K562 (cell line): ENCODE measurements around the gene ZNF143. TPM values are rescaled to one million over a fixed set of nuclear protein-coding genes. Genes with fewer than 3 reads are reported as not detected.

Source experiments
- BDP1 ChIP-seq: IDR thresholded peaks from 3 replicates; pipeline ENCODE4 v1.6.1; 2011; ENCODE audit not compliant: insufficient read length, insufficient read depth
- BMI1 ChIP-seq: fragments of 150-350 bp; IDR thresholded peaks from 2 replicates; pipeline ENCODE4 v1.6.1; 2014; ENCODE audit warnings: low read length
- CBX3 ChIP-seq, 2 experiments: IDR thresholded peaks; 1 replicate in 1 of 2; 2 replicates in 1 of 2; pipeline ENCODE4 v1.6.1; 2012; ENCODE audit warnings: inconsistent platforms in 2 of 2, low read length in 2 of 2, borderline replicate concordance in 1 of 2, control low read depth in 1 of 2
- CTBP1 ChIP-seq: fragments of 450-650 bp; IDR thresholded peaks from 2 replicates; pipeline ENCODE4 v1.6.1; 2016; ENCODE audit warnings: borderline replicate concordance
- DACH1 ChIP-seq: fragments of 450-650 bp; IDR thresholded peaks from 2 replicates; pipeline ENCODE4 v1.6.1; 2018; ENCODE audit not compliant: partially characterized antibody
- FOSL1 ChIP-seq: fragments of 200-800 bp; sonication (Bioruptor generic); conservative IDR thresholded peaks from 2 replicates; pipeline ENCODE4 v1.6.1; 2016; ENCODE audit warnings: missing genetic modification characterization, missing compliant biosample characterization
- GMEB1 ChIP-seq: fragments of 250-450 bp; sonication (Bioruptor Pico); IDR thresholded peaks from 2 replicates; pipeline ENCODE4 v1.4.0; 2020; ENCODE audit warnings: mild to moderate bottlenecking
- KDM5B ChIP-seq: fragments of 200-600 bp; sonication (generic); IDR thresholded peaks from 2 replicates; pipeline ENCODE4 v1.6.1; 2012; ENCODE audit warnings: low read depth, mild to moderate bottlenecking, moderate library complexity, low read length, control low read depth, inconsistent platforms; ENCODE audit not compliant: insufficient replicate concordance
- MCM2 ChIP-seq: fragments of 450-650 bp; IDR thresholded peaks from 2 replicates; pipeline ENCODE4 v1.6.1; 2017; ENCODE audit warnings: low read depth, mild to moderate bottlenecking
- NEUROD1 ChIP-seq: fragments of 150-350 bp; IDR thresholded peaks from 2 replicates; pipeline ENCODE4 v1.6.1; 2014; ENCODE audit warnings: borderline replicate concordance, low read length, low read depth; ENCODE audit not compliant: partially characterized antibody
- NR2C2 ChIP-seq, 2 experiments: fragments of 200-800 bp in 1 of 2; sonication (Bioruptor generic) in 1 of 2; sonication (generic) in 1 of 2; formaldehyde crosslinking in 1 of 2; IDR thresholded peaks; 2 replicates each; pipeline versions ENCODE4 v1.6.1 to v1.8.0; 2016 to 2022; ENCODE audit warnings: mild to moderate bottlenecking in 1 of 2, missing compliant biosample characterization in 1 of 2, missing genetic modification characterization in 1 of 2, missing genetic modification reagents in 1 of 2
- PBX2 ChIP-seq, 2 experiments: IDR thresholded peaks in 1 of 2; conservative IDR thresholded peaks in 1 of 2; 2 replicates each; pipeline ENCODE4 v1.6.1; 2016; ENCODE audit warnings: low read depth in 2 of 2, mild to moderate bottlenecking in 1 of 2, missing compliant biosample characterization in 1 of 2, missing genetic modification characterization in 1 of 2, moderate library complexity in 1 of 2
- POLR3G ChIP-seq: IDR thresholded peaks from 2 replicates; pipeline ENCODE4 v1.6.1; 2011; ENCODE audit not compliant: insufficient read length, insufficient replicate concordance; ENCODE audit errors: extremely low read depth
- THRA ChIP-seq: fragments of 450-650 bp; IDR thresholded peaks from 2 replicates; pipeline ENCODE4 v1.6.1; 2017; ENCODE audit warnings: mild to moderate bottlenecking, moderate library complexity
- TRIM28 ChIP-seq: fragments of 450-650 bp; IDR thresholded peaks from 2 replicates; pipeline ENCODE4 v1.6.1; 2017
- ZBTB12 ChIP-seq: fragments of 250-450 bp; sonication (Bioruptor Pico); IDR thresholded peaks from 2 replicates; pipeline ENCODE4 v1.4.0; 2020
- ZNF121 ChIP-seq: sonication (generic); formaldehyde crosslinking; conservative IDR thresholded peaks from 2 replicates; pipeline ENCODE4 v1.8.0; 2022; ENCODE audit warnings: missing genetic modification reagents
- ZNF511 ChIP-seq: sonication (generic); formaldehyde crosslinking; IDR thresholded peaks from 2 replicates; pipeline ENCODE4 v1.8.0; 2022; ENCODE audit warnings: mild to moderate bottlenecking, missing genetic modification reagents
- ZNF695 ChIP-seq: fragments of 450-650 bp; formaldehyde crosslinking; IDR thresholded peaks from 2 replicates; pipeline ENCODE4 v1.4.0; 2020; ENCODE audit warnings: mild to moderate bottlenecking, moderate library complexity
- ZNF785 ChIP-seq: fragments of 250-450 bp; sonication (Bioruptor Pico); IDR thresholded peaks from 2 replicates; pipeline ENCODE4 v1.4.0; 2020; ENCODE audit warnings: mild to moderate bottlenecking
- polyA plus RNA-seq, 8 experiments: library from polyadenylated mRNA; depleted of rRNA in 4 of 8; stranded (reverse) in 5 of 8; unstranded in 3 of 8; fragments of >200 nt; fragmentation: Nextera tagmentation in 2 of 8; fragmentation: Illumina TruSeq in 1 of 8; extraction: Ambion mirVana in 2 of 8; extraction: Trizol in 1 of 8; gene quantifications; 2 replicates each; pipeline versions ENCODE4 v1.2.1 to v1.2.3, GENCODE V29; 2011 to 2014; ENCODE audit warnings: inconsistent platforms in 1 of 8, missing spikeins in 1 of 8
- total RNA-seq, 7 experiments: library from RNA; depleted of rRNA in 6 of 7; stranded (reverse); fragments of >200 nt in 6 of 7; fragmentation: Illumina TruSeq in 2 of 7; extraction: Trizol in 2 of 7; gene quantifications; 2 replicates each; pipeline versions ENCODE4 v1.2.1 to v1.2.3, GENCODE V29; 2011 to 2021; ENCODE audit warnings: low replicate concordance in 1 of 7

ZNF143 gene
- total and polyA plus RNA-seq, 9 of the 15 experiments (the other 6 are each of a cell fraction or from before 2014, with no cell fraction given), result 18.4 to 58.5 (median 27.1) TPM

- TF ChIP-seq ZBTB12 (CRISPR knock-in tag) (peak; percentile 96), CTBP1 (no peak), PBX2 (CRISPR knock-in tag; IDR thresholded peaks at IDR 0.05; ENCODE audit: low read depth) (peak; percentile 79), PBX2 (tag; conservative IDR thresholded peaks at IDR 0.05; ENCODE audit: low read depth) (peak; percentile 100), ZNF695 (CRISPR knock-in tag) (no peak), NR2C2 (CRISPR knock-in tag; IDR thresholded peaks at IDR 0.05) (no peak), NR2C2 (tag; IDR thresholded peaks at IDR 0.05) (peak; percentile 69; the same call in 1 of the 2 replicates), FOSL1 (tag) (no peak; the same call in none of the 2 replicates), GMEB1 (CRISPR knock-in tag) (0 out of 2 replicates have a peak, but pooled peaks have one; percentile 10), THRA (no peak), KDM5B (no peak), CBX3 (IDR thresholded peaks at IDR 0.05; ENCODE audit: borderline replicate concordance in 1 of 2, low read length in 2 of 2) (no peak), BMI1 (no peak), DACH1 (no peak), TRIM28 (0 out of 2 replicates have a peak, but pooled peaks have one; percentile 21), ZNF511 (CRISPR knock-in tag) (no peak; the same call in 1 of the 2 replicates), MCM2 (no peak), ZNF121 (CRISPR knock-in tag) (no peak), POLR3G (no peak), NEUROD1 (no peak), ZNF785 (CRISPR knock-in tag) (no peak), BDP1 (no peak)
These were observed at the start of gene ZNF143 (continued) for GRCh38 chr11:9460322-9461062.
